Measurements from ENCODE around the gene CEP112.

The CEP112 gene

DNA sequence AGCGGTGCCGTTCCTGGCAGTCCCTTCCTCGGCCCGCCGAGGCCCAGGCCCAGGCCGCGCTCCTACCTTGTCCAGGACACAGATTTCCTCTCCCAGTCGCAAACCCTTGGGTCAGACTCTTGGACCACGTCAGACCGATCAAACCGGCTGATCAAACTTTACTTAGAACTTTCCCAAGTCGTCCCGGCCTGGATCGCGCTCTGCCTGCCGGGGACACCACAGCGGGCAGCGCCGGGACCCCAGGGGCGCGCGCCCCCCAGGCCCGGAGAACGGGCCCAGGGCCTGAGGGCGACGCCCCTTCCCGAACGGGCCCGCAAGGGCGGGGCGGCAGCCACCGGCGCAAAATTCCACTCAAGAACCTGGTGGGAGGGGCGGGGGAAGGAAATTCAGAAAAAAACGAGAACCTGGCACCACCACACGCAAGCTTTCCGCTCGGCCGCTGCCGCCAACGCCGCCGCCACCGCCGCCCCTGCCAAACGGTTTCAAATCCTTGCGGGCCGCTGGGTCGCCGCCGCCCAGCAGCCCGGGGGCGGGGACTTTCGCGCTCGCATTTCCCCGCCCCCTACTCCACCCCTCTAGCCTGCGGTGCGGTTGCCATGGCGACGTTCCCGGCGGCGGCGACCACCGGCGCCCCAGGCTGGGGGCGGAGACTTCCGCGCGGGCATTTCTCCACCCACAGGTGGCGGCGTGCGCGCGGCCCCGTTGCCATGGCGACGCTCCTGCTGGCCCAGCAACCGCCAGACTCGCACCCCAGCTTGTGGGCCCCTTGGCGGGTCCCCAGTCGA is at the start of gene CEP112:
Gene CEP112, minus strand, starts transcription at position 541 of the 785 bp plus-strand sequence.
- peak; percentile 83 for DNase-seq

DNA sequence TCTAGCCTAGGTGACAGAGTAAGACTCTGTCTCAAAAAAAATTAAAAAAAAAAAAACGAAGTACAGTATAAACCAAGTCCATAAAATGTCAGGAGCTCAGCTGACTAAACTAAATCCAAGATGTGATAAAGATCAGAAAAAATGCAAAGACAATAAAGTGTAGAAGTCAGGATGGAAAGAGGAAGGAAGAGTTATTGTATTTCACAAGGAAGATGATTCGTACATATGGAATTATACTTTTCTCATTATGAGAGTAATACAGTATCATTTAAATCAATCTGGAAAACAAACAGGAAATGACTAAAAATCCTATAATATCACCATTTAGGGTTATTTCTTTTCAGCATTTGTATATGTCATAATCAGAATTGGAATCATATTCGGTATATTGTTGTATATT is 48.7 kb upstream of the CEP112 start:
- no peak for DNase-seq

DNA sequence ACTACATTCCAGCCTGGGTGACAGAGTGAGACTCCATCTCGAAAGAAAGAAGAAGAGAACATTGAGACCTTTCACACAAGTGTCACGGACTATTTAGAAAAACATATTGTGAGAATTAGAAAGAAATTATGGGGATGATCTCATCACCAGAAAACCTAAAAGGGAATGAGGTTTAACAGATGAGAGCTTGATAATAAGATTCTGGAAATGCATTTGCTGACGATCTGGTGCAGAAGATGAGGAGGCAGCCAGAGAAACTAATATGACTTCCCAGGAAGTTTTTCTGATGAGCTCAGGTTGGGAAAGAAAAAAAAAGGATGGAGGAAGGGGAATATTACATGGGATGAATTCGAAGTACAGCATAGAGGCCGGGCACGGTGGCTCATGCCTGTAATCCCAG is 48.1 kb upstream of the CEP112 start:
- DNase-seq, result no peak

DNA sequence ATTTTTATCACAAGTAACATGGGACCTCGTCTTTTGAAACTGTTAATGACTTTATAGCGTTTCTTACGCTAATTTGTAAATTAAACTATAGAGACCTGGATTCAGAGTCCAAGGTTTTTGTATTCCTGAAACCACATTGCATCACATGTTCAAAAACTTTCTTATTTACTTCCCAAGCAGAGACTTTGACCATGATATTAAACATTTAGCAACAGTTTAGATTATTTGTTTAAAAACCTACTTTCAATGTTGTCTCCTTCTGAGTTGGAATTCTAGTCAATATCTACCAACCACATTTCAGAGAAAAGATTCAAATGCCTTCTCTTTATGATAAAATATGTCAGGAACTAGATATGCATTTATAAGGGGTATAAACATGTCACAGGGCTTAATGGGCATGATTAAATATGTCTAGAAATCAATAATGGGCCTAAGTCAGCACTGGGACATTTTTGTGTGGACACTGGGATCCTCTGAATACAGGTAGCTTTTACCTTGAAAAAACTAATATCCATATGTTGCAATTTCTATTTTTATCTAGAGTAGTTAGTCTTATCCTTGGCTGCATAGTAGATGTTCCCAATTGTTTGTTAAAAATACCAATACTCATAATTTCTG is 43.6 kb upstream of the CEP112 start:
- DNase-seq, result no peak

DNA sequence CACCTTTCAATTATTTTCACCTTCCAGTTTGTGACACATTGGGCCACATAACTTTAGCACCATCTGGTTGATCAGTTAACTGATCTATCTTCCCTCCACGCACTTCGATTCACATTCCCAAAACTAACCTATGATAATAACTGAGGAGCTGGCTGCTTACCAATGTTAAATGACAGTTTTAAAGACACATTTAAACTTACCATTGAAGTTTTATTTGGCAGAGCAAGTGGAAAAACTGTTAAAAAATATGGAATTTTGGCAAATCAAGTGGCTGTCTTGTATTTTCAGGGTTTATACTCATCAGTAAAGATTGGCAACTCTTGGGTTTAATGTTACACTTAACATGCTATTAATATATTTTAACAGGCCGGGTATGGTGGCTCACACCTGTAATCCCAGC is 42.7 kb upstream of the CEP112 start:
- no peak for DNase-seq

DNA sequence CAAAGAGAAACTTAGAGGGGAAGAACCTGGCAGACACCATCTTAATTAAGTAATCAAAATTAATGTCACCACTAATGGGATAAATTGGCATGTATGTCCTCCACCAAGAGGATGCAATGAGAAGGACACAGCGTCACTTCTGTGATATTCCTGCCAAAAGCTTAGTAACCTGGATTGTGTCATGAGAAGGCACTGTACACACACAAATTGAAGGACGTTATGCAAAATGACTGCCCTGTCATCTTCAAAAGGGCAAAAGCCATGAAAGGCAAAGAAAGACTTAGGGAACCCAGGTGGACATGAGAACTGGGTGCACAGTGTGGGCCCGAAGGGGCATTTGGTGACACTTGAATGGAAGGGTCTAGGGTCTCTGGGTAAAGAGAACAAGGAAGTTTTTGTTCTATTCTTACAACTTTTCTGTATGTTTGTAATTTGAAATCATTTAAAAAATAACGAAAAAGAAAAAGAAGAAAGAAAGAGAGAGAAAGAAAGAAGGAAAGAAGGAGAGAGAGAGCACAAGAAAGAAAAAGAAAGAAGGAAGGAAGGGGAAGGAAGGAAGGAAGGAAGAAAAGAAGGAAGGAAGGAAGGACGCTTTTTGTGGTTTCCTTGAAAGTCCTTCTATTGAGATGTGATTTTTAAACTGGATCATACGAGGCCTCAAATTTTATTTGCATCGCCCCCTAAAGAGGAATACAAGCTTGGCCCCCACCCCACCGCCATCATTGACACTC is 41.3 kb upstream of the CEP112 start:
- DNase-seq, result no peak

DNA sequence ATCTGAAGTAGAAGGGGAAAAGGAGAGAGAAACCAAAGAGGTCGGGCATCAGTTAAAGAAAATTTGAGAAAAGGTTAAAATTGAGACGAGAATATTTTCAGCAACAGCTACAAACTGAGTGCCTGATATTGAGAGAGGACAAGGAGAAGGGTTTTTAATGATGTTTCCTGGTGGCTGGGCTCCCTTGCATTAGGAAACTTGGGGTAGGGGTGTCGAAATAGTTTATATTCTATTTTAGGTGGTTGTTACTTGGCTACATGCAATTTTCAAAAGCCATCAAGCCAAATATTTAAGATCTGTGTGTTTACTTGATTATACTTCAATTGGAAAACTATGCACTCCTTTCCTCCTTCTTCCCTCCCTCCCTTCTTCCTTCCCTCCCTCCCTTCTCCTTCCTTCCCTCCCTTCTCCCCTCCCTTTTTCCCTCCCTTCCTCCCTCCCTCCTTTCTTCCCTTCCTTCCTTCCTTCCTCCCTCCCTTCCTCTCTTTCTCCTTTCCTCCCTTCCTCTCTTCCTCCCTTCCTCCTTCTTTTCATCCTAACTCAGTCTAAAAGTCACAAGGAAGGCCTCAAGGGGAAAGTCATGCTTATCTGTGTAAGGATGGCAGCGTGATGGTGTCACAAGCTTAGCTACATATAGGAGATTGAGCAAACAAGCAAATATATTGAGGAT is 39.1 kb upstream of the CEP112 start:
- DNase-seq, result no peak

DNA sequence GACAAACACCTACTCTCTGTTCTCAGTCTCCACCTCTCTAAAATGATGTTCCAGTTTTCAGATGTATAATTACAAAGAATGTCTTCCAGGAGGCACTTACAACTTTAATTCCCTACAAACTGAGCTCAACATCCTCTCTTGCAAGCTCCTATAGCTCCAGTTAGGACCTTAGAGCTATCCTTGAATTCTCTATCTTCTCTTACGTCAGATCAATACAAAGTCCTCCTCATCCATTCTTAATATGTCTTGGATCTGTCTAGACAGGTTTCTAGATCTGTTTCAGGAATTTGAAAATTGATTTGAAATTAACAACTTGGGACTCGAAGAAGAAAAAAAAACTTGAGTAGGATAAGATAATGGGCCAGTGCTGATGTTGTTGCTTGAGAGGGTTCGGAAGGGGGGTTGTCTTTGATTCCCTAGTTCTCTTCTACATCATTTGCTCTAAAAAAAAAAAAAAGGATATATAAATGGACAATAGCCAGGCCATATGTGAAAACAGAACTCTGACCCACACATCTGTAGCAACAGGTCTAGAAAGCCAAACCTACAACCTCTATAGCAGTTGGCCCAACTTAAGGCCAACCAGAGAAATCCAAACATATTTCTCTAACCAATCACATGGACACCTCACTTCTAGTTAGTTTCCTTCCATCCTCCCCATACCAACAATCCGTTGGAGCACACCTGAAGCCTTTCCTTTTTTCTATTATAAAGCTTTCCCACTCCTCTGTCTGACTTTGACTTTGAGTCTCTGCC is 38.0 kb upstream of the CEP112 start:
- no peak for DNase-seq

DNA sequence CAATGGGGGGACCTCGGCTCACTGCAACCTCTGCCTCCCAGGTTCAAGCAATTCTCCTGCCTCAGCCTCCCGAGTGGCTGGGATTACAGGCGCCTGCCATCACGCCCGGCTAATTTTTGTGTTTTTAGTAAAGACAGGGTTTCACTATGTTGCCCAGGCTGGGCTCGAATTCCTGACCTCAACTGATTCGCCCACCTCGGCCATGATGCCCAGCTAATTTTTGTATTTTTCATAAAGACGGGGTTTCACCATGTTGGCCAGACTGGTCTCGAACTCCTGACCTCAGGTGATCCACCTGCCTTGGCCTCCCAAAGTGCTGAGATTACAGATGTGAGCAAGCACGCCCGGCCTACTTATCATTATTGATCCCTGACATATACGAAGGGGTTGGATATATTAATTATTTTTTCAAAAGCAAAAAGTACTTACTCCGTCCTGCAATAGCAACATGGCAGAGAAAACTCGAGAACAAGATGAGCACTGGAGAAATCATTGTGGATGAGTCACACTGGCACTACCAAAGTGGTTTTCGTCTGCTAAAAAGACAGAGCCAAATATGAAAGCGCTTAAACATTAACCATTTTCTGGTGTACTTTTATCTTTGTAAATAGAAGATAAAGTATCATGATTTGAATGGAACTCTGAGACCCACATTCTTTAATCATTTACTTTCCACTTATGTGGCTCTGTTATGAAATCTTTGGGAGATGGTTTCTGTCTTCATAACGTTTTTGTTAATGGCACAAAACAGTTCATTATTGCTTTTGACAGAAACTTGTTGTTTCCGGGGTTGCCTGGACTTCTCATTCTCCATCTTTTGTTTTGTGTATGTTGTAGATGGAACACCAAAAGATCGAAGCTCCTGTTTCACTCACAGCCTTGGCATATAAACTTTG is 37.2 kb upstream of the CEP112 start, which contains the start of gene APOH:
Gene APOH, minus strand, starts transcription at position 529 of the 896 bp plus-strand sequence. Its CDS starts 36 bp downstream, at position 493.
- DNase-seq, result no peak

DNA sequence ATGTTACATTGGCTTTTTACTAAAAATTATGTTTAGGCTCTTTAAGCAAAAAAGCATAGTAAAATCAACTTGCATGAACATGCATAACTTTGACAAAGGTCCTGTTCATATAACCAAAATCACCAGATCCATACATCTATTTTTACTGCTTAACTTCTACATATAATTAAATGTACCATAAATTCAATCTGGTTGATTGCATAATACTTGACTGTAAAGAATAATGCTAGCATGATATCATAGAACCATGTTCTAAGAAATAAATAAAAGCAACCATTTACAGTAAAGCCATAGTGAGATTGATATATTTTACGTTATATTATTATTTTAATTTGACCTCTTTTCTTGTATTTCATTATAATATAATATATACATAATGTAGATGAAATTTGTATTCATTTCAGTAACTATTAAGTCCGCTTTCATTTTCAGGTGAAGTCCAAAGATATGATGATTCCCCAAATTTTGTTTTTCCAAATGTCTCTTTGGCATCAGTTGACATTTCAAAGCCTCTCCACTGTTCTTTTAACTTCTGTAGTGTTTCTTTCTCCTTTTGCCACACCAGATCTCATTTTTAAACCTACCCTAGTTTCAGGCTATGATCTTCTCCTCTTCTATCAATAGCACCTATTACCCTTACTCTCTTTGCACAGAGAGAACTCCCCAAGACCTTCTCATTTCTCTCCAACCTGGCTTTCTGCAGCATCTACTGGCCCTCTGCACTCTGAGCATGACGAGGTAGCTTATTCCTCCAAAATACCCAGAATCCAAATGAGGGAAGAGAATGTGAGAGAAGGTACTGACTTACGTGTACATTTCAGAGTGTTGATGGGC is 35.5 kb upstream of the CEP112 start:
- DNase-seq, result no peak

DNA sequence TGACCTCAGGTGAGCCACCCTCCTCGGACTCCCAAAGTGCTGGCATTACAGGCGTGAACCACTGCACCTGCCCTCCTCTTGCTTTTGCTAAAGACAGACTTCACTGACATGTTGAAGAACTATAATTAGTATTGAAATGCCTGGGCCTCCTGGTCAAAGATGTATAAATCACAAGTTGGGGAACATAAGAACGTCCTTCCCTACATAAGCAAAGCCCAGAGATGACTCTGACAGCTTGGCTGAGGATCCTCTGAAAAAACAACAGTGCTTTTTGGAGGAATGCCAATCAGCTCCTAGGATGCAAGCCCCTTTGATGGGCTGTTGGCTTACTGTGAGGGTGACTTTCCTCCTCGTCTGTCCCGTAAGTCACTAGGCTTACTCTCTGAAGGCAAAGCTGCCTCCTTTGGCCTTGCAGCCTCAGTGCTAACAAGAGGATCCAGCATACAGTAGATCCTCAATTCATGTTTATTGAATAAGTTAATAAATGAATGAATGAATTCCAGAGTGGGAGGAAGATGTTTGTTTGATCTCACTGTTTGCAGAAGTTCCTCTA is 30.9 kb upstream of the CEP112 start:
- no peak for DNase-seq

DNA sequence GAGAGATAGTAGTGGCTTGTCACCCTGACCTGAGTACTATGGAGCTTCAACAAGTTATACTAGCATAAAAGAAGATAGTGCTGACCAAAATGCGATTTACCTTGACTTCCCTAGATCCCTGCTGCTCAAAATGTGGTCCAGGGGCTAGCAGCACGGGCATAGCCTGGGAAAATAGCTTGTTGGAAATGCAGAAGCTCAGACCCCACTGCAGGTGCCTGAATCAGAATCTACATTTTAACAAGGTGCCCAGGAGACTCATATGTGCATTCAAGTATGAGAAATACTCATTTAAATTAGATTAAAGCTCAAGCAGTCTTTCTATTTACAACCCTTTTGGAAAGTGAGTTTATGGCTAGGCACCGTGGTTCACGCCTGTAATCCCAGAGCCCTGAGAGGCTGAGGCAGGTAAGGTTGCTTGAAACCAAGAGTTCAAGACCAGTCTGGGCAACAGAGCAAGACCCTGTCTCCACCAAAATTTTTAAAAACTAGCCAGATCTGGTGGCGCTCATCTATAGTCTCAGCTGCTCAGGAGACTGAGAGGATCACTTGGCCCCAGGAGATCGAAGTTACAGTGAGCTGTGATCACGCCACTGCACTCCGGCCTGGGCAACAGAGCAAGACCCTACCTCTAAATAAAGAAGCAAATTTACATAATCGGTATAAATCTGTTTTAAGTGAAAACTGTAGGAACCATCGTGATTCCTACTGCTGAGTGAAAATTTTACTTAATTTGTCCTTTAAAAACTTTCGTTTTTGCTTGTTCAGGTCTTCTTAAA is 30.0 kb upstream of the CEP112 start:
- DNase-seq, result no peak

DNA sequence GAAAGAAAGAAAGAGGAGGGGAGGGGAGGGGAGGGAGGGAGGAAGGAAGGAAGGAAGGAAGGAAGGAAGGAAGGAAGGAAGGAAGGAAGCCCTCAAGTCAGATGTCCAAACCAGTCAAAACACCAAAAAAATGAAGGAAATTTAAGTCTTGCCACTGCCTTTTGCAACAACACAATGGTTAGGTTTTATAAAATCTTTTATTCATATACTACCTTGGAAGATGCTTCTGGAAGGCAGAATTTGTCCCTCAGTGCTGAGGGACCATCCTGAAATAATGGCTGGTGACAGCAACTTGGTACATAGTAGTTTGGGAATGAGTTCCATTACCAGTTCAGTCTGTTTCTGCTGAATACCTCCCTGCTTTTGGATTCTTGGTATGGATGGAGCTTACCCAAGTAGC is 29.4 kb upstream of the CEP112 start:
- DNase-seq, result no peak

DNA sequence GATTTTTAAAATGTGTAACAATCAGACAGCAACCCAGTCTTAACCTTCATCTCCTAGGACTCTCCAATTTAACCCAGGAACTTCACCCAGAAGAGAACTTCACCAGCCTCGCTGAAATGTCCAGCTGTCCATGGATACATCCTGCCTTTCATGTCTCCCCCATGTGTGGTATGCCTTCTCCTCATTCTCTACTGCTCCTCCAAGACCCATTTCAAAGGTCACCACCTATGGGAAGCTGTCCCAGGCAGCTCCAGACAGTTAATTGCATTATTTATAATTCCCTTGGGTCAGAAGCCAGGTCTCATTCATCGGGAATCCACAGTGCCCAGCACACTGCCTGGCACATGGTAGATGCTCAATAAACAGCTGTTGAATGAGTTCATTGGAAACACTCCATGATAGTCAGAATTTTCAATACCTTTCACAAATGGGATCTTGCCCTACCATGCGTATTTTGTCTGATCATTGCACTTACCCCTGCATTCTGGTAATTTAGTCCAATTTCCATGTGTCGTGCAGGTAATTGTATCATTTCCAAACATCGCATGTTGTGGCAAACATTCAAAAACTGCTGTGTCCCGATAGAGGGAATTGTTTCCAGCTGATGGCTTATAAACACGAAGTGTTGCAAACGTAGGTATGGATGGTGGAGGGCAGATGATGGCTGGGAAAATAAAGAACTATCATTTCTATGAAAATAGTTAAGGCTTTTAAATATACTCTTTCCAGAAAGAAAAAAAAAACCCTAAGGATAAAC is 28.3 kb upstream of the CEP112 start:
- no peak for DNase-seq

DNA sequence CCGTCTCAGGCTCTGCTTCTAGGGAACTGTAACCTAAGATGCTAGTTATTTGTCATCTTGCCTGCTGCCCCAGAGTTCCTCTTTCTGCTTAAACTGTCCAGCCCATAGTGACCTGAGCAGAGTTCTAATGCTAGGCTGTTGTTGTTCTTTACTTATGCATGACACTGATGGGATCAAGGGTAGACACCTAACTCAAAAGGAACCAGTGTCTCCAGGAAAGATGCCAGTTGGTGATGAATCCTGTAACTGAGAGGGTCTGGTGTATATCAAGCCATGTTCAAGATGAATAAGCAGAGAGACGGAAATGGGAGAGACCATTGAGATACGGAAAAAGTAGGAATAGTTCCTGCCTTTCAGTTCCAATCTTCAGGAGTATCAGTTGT is 23.6 kb upstream of the CEP112 start:
- no peak for DNase-seq

DNA sequence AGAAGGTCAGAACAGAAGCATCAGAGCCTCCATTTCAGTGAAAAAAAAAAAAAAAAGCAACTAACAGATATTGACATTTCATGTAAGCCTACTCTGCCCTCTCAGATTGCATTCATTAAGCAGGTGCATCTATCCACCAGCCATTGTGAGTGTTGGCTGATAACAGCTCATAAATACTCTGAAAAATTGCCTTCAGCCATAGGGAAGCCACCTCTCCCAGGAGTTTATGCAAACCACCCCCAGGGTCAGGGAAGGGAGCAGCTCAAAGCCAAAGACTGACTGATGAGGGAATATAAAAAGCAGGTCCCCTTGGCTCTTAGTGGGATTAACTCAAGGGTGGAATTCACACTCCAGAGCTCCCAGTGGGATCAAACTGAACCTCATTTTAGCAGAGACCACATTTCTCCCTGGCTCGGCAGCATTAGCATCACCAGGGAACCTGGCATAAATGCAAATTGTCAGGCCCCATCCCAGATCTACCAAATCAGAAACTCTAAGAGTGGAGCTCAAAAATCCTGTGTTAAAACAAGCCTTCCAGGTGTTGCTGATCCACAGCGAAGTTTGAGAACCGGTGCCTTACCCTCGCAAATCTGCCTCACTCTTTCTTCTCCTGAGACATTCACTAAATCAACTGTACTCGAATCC is 23.1 kb upstream of the CEP112 start:
- no peak for DNase-seq

DNA sequence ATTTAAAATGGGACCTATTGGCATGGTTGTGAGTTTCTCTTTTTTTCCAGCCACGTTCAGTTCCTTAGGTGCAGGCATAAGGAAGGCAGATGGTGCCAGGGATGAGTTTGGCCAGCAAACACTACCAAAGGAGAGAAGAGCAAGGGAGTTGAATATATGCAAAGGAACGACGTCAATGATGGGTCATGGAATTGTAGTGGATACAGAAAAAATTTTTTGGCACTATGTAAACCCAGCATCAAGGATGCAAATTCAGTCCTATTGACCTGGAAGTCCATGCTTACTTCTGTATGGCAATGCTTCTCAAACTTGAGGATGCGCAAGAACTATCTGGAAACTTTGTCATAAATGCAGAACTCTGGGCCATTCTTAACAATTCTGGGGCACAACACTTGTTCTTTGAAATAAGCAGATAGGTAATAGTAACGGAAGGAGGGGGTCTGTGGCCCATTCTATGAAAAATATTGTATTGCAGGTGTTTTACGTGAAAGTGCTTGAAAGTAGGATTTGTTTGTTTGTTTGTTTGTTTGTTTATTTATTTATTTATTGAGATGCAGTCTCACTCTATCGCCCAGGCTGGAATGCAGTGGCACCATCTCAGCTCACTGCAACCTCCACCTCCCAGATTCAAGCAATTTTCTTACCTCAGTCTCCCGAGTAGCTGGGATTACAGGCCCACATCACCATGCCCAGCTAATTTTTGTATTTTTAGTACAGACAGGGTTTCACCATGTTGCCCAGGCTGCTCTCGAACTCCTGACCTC is 19.3 kb upstream of the CEP112 start:
- no peak for DNase-seq
